Sigmoid colon (tissue), 7 donors: ENCODE measurements around the gene KMT2B. TPM values are rescaled to one million over a fixed set of nuclear protein-coding genes. Genes with fewer than 3 reads are reported as not detected.

Source experiments
- DNase-seq: peaks from one replicate; pipeline ENCODE4 v3.0.0-alpha.2; 2019
- H3K27ac ChIP-seq, 4 donors: fragments of 200-600 bp; sonication (generic); one replicate each; pipeline ENCODE4 v1.5.1; 2016 to 2019; ENCODE audit warnings: mild to moderate bottlenecking in 1 of 4
- H3K27me3 ChIP-seq, 3 donors: fragments of 200-600 bp; sonication (generic); one replicate each; pipeline ENCODE4 v1.5.1; 2019; ENCODE audit warnings: mild to moderate bottlenecking in 1 of 3
- H3K36me3 ChIP-seq, 4 donors: fragments of 200-600 bp; sonication (generic); one replicate each; pipeline ENCODE4 v1.5.1; 2016 to 2019
- H3K4me1 ChIP-seq, 4 donors: fragments of 200-600 bp; sonication (generic); one replicate each; pipeline ENCODE4 v1.5.1; 2017 to 2019
- H3K4me3 ChIP-seq, 4 donors: fragments of 200-600 bp; sonication (generic); one replicate each; pipeline ENCODE4 v1.5.1; 2017 to 2019; ENCODE audit warnings: mild to moderate bottlenecking in 2 of 4, moderate library complexity in 1 of 4
- H3K9me3 ChIP-seq, 4 donors: fragments of 200-600 bp in 3 of 4; sonication (generic) in 3 of 4; one replicate each; pipeline versions ENCODE4 v1.5.1 to v1.6.1; 2013 to 2019
- EP300 ChIP-seq, 4 donors: sonication (generic); formaldehyde crosslinking; IDR thresholded peaks; one replicate each; pipeline ENCODE4 v1.6.1; 2017; ENCODE audit warnings: antibody characterized with exemption in 4 of 4
- POLR2A ChIP-seq, 2 donors: fragments of 450-650 bp; IDR thresholded peaks; one replicate each; pipeline ENCODE4 v1.6.1; 2016; ENCODE audit warnings: antibody characterized with exemption in 2 of 2, mild to moderate bottlenecking in 2 of 2, moderate library complexity in 2 of 2
- POLR2AphosphoS5 ChIP-seq, 4 donors: sonication (generic); formaldehyde crosslinking; IDR thresholded peaks; one replicate each; pipeline ENCODE4 v1.6.1; 2017; ENCODE audit warnings: antibody characterized with exemption in 4 of 4
- WGBS, 2 donors: extraction: QIAGEN DNeasy Blood & Tissue Kit; methylation state at CpG; one replicate each; pipeline ENCODE4 v1.1.7; 2013; 5-methylcytosine and 5-hydroxymethylcytosine counted together
- intact Hi-C: fragments of 100-400 bp; cut with DNase I; formaldehyde crosslinking; loops from one replicate; pipeline ENCODE4 v1.15.1; 2023
- polyA plus RNA-seq, 3 donors: library from polyadenylated mRNA; stranded (reverse); fragments of 200-250 nt; gene quantifications; one replicate each; pipeline ENCODE4 v1.2.3, GENCODE V29; 2013
- total RNA-seq, 4 donors: library from RNA; depleted of rRNA; stranded (reverse); fragments of >200 nt; gene quantifications; one replicate each; pipeline ENCODE4 v1.1.0, GENCODE V29; 2016
- TF ChIP-seq, protein P1 (sequence below), 4 experiments: fragments of 450-650 bp in 3 of 4; fragments of 200-600 bp in 1 of 4; IDR thresholded peaks; one replicate each; pipeline ENCODE4 v1.5.1; 2016 to 2019; ENCODE audit warnings: antibody characterized with exemption in 4 of 4, mild to moderate bottlenecking in 3 of 4, moderate library complexity in 2 of 4
- donor health status: healthy with polysubstance abuse.
- donor health status: Bipolar disorder and iron deficiency.
- donor health status: healthy.

KMT2B gene
- total and polyA plus RNA-seq, 7 donors, result 6.4 to 32.2 (median 12.3) TPM

DNA sequence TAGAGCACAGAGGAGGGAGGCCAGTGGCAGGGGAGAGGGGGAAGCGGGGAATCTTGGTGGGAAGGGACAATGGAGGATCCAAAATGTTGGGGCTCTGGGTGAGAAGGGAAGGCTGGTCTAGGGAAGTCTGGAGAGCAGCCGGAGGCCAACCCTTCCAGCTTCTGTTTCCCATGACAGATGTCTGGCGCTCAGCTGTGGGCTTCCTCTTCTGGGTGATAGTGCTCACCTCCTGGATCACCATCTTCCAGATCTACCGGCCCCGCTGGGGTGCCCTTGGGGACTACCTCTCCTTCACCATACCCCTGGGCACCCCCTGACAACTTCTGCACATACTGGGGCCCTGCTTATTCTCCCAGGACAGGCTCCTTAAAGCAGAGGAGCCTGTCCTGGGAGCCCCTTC is 28.7 kb downstream of the KMT2B start:
- intact Hi-C loops, result loop anchor here (5.0 kb wide), 1 partner anchor 251 kb away; the partner anchor contains the start of gene SDHAF1
- peak overlapping the region in 3 of 4 donors; percentile 100 for H3K27ac ChIP-seq
- no peaks in the 10 kb centered on the region for H3K9me3 ChIP-seq
- no peaks in the 10 kb centered on the region for H3K27me3 ChIP-seq
- peaks cover 0 to 53% (median 45%) of the 10 kb centered on the region in 4 donors for H3K4me1 ChIP-seq
- no peak for TF ChIP-seq POLR2A (IDR thresholded peaks at IDR 0.05)
- no peak for TF ChIP-seq POLR2AphosphoS5 (IDR thresholded peaks at IDR 0.05)
- TF ChIP-seq EP300 (IDR thresholded peaks at IDR 0.05), result no peak
- TF ChIP-seq, protein P1, sequence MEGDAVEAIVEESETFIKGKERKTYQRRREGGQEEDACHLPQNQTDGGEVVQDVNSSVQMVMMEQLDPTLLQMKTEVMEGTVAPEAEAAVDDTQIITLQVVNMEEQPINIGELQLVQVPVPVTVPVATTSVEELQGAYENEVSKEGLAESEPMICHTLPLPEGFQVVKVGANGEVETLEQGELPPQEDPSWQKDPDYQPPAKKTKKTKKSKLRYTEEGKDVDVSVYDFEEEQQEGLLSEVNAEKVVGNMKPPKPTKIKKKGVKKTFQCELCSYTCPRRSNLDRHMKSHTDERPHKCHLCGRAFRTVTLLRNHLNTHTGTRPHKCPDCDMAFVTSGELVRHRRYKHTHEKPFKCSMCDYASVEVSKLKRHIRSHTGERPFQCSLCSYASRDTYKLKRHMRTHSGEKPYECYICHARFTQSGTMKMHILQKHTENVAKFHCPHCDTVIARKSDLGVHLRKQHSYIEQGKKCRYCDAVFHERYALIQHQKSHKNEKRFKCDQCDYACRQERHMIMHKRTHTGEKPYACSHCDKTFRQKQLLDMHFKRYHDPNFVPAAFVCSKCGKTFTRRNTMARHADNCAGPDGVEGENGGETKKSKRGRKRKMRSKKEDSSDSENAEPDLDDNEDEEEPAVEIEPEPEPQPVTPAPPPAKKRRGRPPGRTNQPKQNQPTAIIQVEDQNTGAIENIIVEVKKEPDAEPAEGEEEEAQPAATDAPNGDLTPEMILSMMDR (IDR thresholded peaks at IDR 0.05), result no peak
- peak overlapping the region in 2 of 4 donors; percentile 90 to 94 for H3K4me3 ChIP-seq
- 91 to 92% methylated on average over 5 of the region's 5 CpGs for WGBS, 2 donors
- peaks cover 0 to 11% (median 5%) of the 10 kb centered on the region in 4 donors for H3K36me3 ChIP-seq
- no peak for DNase-seq

DNA sequence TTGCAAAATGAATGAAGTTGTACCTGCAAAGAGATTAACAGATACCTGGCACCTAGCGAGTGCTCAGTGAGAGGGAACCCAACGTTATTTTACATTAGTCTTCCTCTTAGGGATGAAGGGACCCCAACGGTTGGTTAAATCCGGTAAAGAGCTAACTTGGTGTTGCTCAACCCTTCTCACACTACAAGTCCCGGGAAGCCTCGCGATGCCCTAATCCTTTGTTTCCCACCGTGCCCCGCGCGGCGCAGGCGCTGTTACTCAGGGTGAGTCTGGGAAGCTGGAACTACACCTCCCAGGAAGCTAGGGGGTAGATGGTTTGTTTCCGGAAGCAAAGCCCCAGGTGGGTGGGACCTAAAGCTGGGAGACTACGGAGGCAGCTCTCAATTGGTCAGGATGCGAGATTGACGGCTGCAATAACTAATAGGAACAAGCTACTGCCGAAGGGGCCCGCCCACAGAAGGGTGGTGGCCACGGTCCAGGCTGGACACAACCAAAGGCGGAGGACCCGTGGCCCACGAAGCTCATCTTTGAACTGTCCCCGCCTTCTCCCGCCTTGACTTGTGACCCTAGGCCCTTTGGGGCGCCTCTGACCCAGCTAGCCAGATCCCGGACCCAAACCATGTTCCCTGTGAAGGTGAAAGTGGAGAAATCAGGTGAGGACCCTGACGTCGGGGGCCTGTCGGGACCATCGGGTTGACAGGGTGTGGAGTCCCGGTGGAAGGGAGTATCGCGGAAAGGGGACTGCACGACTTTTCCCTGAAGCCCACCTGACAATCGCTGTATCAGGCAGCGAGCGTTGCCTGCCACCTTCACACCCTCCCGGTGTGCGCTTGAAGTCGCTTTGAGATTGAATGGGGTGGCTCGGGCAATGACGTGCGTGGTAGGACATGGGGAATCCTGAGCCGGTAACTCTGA is 30.6 kb downstream of the KMT2B start, which contains the start of gene LIN37:
LIN37 (plus strand) TSS at position 471 of the 915 bp plus-strand sequence; CDS start at position 620, 149 bp downstream.
- H3K4me3 ChIP-seq, result peak within 1 kb of the TSS; percentile 71 to 95 (median 84)
- H3K36me3 ChIP-seq, result peaks cover 10 to 15% (median 13%) of the 10 kb centered on the region in 4 donors
- intact Hi-C loops, result loop anchor here (5.0 kb wide), 1 partner anchor 249 kb away; the partner anchor contains the start of gene SDHAF1
- no peaks in the 10 kb centered on the region for H3K27me3 ChIP-seq
- TF ChIP-seq EP300 (IDR thresholded peaks at IDR 0.05) (peak in 1 of 4 donors; percentile 66), POLR2AphosphoS5 (IDR thresholded peaks at IDR 0.05) (peak; percentile 97 to 98 (median 97)), POLR2A (IDR thresholded peaks at IDR 0.05) (peak; percentile 88 to 91)
- TF ChIP-seq, protein P1 (IDR thresholded peaks at IDR 0.05), result peak in 2 of 4 experiments; percentile 8 to 9
- H3K9me3 ChIP-seq, result no peaks in the 10 kb centered on the region
- H3K27ac ChIP-seq, result peak within 1 kb of the TSS; percentile 85 to 99 (median 87)
- H3K4me1 ChIP-seq, result peaks cover 0 to 48% (median 42%) of the 10 kb centered on the region in 4 donors
- DNase-seq, result peak; percentile 100
- 1% methylated on average over 45 of the region's 45 CpGs for WGBS, 2 donors

DNA sequence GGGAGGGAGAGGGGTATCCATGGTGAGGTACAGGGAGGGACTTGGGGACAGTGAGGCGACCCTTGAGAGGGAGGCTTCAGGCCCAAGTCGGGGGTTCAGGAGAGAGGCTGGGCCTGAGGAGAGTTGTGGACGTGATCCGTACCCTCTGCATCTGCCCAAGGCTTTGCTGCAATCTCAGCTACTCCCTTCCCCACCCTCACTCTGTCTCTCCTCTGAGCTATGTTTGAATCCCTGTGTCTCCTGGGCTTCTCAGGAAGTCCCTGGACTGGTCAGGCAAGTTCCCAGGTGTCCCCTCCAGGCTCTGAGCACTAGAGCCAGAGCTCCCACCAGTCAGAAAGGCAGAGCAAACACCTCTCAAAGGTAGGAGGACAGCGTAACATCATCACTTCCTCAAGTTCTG is 32.4 kb downstream of the KMT2B start:
- Histone ChIP-seq H3K4me1 (peaks cover 0 to 55% (median 48%) of the 10 kb centered on the region in 4 donors), H3K36me3 (peaks cover 6 to 25% (median 24%) of the 10 kb centered on the region in 4 donors), H3K9me3 (no peaks in the 10 kb centered on the region), H3K4me3 (no peak overlapping the region), H3K27ac (peak overlapping the region; percentile 9 to 99 (median 56)), H3K27me3 (no peaks in the 10 kb centered on the region)
- TF ChIP-seq POLR2AphosphoS5 (IDR thresholded peaks at IDR 0.05) (no peak), EP300 (IDR thresholded peaks at IDR 0.05) (no peak), POLR2A (IDR thresholded peaks at IDR 0.05) (no peak)
- TF ChIP-seq, protein P1 (IDR thresholded peaks at IDR 0.05), result no peak
- peak; percentile 54 for DNase-seq
- intact Hi-C loops, result loop anchor here (10.0 kb wide), 1 partner anchor 305 kb away; the partner anchor contains the start of genes THAP8 and WDR62
- 92 to 93% methylated on average over 5 of the region's 5 CpGs for WGBS, 2 donors

DNA sequence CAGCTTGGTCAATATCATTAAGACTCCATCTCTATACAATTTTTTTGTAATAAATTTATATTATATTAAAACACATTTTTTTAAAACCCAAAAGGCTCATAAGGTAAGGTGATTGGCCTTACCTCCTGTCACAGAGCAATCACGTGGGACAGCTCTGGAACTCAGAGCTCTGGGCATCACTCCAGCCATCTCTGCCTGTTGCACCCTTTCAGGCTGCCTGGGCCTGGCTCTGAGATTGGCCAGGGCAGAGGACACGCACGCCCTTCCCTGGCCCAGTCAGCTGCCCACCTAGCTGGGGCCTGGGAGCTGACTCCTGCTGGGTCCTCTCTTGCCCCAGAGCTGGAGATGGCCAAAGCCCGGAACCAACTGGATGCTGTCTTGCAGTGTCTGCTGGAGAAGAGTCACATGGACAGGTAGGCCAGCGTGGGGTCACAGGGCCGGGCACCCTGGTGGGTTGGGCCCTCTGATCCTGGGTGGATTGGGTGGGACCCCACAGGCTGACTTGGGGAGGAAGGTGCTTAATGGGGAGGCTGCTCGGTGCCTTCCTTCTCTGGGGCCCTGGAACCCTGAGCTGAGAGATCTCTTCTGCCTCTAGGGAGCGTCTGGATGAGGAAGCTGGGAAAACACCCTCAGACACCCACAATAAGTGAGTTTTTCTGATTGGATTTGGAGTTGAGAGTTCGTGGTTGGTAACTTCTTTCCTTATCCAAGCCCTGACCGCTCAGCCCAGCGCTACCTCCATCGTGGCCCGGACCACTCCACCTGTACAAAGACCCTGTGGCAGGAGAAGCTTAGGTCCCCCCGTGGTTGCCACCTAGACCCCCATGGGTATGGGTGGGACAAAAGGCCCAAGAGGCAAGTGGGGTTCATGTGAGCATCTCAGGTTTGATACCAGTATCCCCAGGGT is 34.3 kb downstream of the KMT2B start:
- WGBS, 2 donors, result 90 to 94% methylated on average over 14 of the region's 14 CpGs
- peak overlapping the region in 2 of 4 donors; percentile 30 to 99 for H3K27ac ChIP-seq
- DNase-seq, result peak; percentile 65
- H3K27me3 ChIP-seq, result no peaks in the 10 kb centered on the region
- no peaks in the 10 kb centered on the region for H3K9me3 ChIP-seq
- TF ChIP-seq POLR2A (IDR thresholded peaks at IDR 0.05), result no peak
- peak in 1 of 4 donors; percentile 26 for TF ChIP-seq POLR2AphosphoS5 (IDR thresholded peaks at IDR 0.05)
- TF ChIP-seq EP300 (IDR thresholded peaks at IDR 0.05), result no peak
- peaks cover 6 to 25% (median 24%) of the 10 kb centered on the region in 4 donors for H3K36me3 ChIP-seq
- no peak overlapping the region for H3K4me3 ChIP-seq
- H3K4me1 ChIP-seq, result peaks cover 0 to 61% (median 53%) of the 10 kb centered on the region in 4 donors
- intact Hi-C loops, result loop anchor here (10.0 kb wide), 1 partner anchor 303 kb away; the partner anchor contains the start of genes THAP8 and WDR62
